ENCODE results near the gene CAMK2N1.

The CAMK2N1 gene

DNA sequence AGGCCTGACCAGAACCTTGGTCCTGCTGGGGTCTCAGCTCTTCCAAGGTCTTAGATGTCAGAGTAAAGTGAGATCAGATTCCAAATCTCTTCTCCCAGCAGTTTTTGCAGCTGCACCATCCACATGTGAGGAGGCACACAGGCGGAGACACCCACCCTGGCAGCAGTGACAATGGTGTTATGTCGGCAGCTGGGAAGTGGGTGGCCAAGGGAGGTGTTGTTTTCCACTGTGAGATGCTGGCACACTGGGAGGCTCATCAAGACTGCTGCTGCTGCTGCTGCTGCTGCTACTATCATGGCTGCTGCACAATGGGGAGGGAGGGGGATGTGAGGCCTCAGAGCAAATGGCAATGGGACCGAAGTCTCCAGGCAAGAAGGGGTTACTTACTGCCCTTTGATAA, 23.6 kb downstream of the CAMK2N1 start:
- ATAC-seq (ENCODE audit: low read depth) = no peak
- Histone ChIP-seq H3K27me3 (ENCODE audit: insufficient read depth, poor library complexity, severe bottlenecking) (no peaks in the 10 kb centered on the region), H3K27ac (ENCODE audit: poor library complexity, severe bottlenecking) (no peak overlapping the region), H3K9me3 (ENCODE audit: severe bottlenecking) (no peaks in the 10 kb centered on the region), H3K36me3 (ENCODE audit: low read depth) (no peaks in the 10 kb centered on the region), H3K4me1 (ENCODE audit: insufficient read depth, poor library complexity, severe bottlenecking) (no peaks in the 10 kb centered on the region), H3K4me3 (ENCODE audit: severe bottlenecking) (no peak overlapping the region)
- TF ChIP-seq, protein P1, sequence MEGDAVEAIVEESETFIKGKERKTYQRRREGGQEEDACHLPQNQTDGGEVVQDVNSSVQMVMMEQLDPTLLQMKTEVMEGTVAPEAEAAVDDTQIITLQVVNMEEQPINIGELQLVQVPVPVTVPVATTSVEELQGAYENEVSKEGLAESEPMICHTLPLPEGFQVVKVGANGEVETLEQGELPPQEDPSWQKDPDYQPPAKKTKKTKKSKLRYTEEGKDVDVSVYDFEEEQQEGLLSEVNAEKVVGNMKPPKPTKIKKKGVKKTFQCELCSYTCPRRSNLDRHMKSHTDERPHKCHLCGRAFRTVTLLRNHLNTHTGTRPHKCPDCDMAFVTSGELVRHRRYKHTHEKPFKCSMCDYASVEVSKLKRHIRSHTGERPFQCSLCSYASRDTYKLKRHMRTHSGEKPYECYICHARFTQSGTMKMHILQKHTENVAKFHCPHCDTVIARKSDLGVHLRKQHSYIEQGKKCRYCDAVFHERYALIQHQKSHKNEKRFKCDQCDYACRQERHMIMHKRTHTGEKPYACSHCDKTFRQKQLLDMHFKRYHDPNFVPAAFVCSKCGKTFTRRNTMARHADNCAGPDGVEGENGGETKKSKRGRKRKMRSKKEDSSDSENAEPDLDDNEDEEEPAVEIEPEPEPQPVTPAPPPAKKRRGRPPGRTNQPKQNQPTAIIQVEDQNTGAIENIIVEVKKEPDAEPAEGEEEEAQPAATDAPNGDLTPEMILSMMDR (IDR thresholded peaks at IDR 0.05; ENCODE audit: poor library complexity, severe bottlenecking) = no peak
- DNase-seq (ENCODE audit: low spot score) = no peak

DNA sequence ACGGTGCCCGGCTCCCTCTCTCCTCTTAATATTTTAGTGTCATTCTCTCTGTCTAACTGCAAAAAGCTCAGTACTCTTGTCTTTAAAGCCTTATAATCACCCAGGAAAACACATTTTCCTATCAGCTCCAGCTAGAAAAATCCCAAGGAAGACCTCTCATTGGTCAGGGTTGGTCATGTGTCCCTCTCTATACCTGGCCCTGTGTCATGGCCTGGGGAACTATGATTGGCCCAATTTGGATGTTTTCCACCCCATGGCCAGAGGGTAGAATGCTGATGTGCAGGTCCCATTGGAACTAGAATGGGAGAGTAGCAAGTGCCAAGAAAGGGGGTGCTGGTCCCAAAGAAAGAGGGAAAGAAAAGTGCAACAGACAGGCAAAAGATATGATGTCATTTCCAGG, 27.3 kb downstream of the CAMK2N1 start:
- Histone ChIP-seq H3K27me3 (ENCODE audit: insufficient read depth, poor library complexity, severe bottlenecking) (no peaks in the 10 kb centered on the region), H3K9me3 (ENCODE audit: severe bottlenecking) (no peaks in the 10 kb centered on the region), H3K27ac (ENCODE audit: poor library complexity, severe bottlenecking) (no peak overlapping the region), H3K4me3 (ENCODE audit: severe bottlenecking) (no peak overlapping the region), H3K4me1 (ENCODE audit: insufficient read depth, poor library complexity, severe bottlenecking) (no peaks in the 10 kb centered on the region), H3K36me3 (ENCODE audit: low read depth) (no peaks in the 10 kb centered on the region)
- no peak for DNase-seq (ENCODE audit: low spot score)
- TF ChIP-seq, protein P1 (IDR thresholded peaks at IDR 0.05; ENCODE audit: poor library complexity, severe bottlenecking) = no peak
- ATAC-seq (ENCODE audit: low read depth) = no peak

- no peaks in the 10 kb centered on the region for H3K27me3 ChIP-seq (ENCODE audit: insufficient read depth, poor library complexity, severe bottlenecking)
- H3K9me3 ChIP-seq (ENCODE audit: severe bottlenecking) = no peaks in the 10 kb centered on the region
- H3K36me3 ChIP-seq (ENCODE audit: low read depth) = no peaks in the 10 kb centered on the region
- no peak overlapping the region for H3K27ac ChIP-seq (ENCODE audit: poor library complexity, severe bottlenecking)
- DNase-seq (ENCODE audit: low spot score) (no peak), ATAC-seq (ENCODE audit: low read depth) (no peak)
- TF ChIP-seq, protein P1 (IDR thresholded peaks at IDR 0.05; ENCODE audit: poor library complexity, severe bottlenecking) = no peak
- no peak overlapping the region for H3K4me3 ChIP-seq (ENCODE audit: severe bottlenecking)
- no peaks in the 10 kb centered on the region for H3K4me1 ChIP-seq (ENCODE audit: insufficient read depth, poor library complexity, severe bottlenecking)
Measured at GRCh38 chr1:20454004-20454403, 32.0 kb downstream of the CAMK2N1 start.

GRCh38 chr1:20449735-20450311, 36.2 kb downstream of the CAMK2N1 start:
- Histone ChIP-seq H3K27me3 (ENCODE audit: insufficient read depth, poor library complexity, severe bottlenecking) (no peaks in the 10 kb centered on the region), H3K27ac (ENCODE audit: poor library complexity, severe bottlenecking) (no peak overlapping the region), H3K4me1 (ENCODE audit: insufficient read depth, poor library complexity, severe bottlenecking) (peaks cover 5% of the 10 kb centered on the region), H3K36me3 (ENCODE audit: low read depth) (no peaks in the 10 kb centered on the region), H3K4me3 (ENCODE audit: severe bottlenecking) (no peak overlapping the region), H3K9me3 (ENCODE audit: severe bottlenecking) (no peaks in the 10 kb centered on the region)
- no peak for ATAC-seq (ENCODE audit: low read depth)
- no peak for DNase-seq (ENCODE audit: low spot score)
- TF ChIP-seq, protein P1 (IDR thresholded peaks at IDR 0.05; ENCODE audit: poor library complexity, severe bottlenecking) = no peak

DNA sequence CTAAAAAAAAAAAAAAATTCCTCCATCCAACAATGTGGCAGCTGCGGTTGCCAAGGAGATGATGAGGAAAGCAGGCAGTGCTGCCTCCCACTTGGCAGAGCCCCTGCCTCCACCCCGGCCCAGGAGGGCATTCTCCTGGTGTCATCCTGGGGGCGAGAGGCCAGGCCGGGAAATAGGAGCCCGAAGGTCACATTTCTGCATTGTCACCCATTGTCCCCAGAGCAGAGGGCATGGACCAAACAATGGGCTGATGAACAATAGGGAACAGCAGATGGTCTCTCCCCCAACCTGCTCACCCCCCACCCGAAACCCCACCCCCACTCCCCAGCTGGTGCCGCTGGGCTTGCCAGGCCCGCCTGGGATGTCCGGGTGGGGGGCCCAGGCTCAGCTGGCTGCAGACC, 37.3 kb downstream of the CAMK2N1 start:
- ATAC-seq (ENCODE audit: low read depth) = no peak
- Histone ChIP-seq H3K4me3 (ENCODE audit: severe bottlenecking) (no peak overlapping the region), H3K9me3 (ENCODE audit: severe bottlenecking) (no peaks in the 10 kb centered on the region), H3K27me3 (ENCODE audit: insufficient read depth, poor library complexity, severe bottlenecking) (no peaks in the 10 kb centered on the region), H3K27ac (ENCODE audit: poor library complexity, severe bottlenecking) (no peak overlapping the region), H3K36me3 (ENCODE audit: low read depth) (no peaks in the 10 kb centered on the region), H3K4me1 (ENCODE audit: insufficient read depth, poor library complexity, severe bottlenecking) (peaks cover 14% of the 10 kb centered on the region)
- no peak for DNase-seq (ENCODE audit: low spot score)
- TF ChIP-seq, protein P1 (IDR thresholded peaks at IDR 0.05; ENCODE audit: poor library complexity, severe bottlenecking) = no peak
